NCI-H526 (cell line): ENCODE results near the gene PRKCQ.
A peak's percentile ranks its signal among the peaks of the same experiment; 100 is the strongest.
"Not testable (repeated sequence)": the region's sequence is repeated elsewhere in the genome, so short reads cannot be mapped to it uniquely, and the experiment has no call there.

ENCODE experiments used
- DNase-seq, 2 experiments: peaks; one replicate each; lab custom pipeline; 2025; lab: John Stamatoyannopoulos, UW

The PRKCQ gene

GRCh38 chr10:6595499-6595898, 15.4 kb upstream of the PRKCQ start:
- DNase-seq = peak; percentile 71 to 83

GRCh38 chr10:6593241-6593671, 13.2 kb upstream of the PRKCQ start:
- DNase-seq = no peak

DNA sequence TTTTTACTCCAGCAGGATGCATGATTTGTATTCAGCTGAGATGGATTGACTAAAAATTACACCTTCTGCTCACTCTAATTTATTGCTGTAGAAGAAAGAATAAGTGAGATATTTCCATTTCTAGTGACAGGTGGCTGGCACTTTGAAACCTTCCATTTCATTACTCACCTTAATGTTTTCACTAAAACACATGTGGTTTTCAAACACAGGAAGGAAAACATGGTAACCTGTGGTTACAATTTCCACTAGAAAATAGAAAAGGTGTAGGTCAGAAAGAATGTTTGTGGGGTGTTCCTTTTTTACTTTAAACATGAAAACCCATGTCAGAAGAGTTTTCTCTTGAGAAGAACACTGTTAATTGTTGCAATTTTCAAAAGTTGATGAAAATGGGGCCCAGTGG, 12.0 kb upstream of the PRKCQ start:
- no peak for DNase-seq

GRCh38 chr10:6591668-6592067, 11.6 kb upstream of the PRKCQ start:
- DNase-seq = no peak

DNA sequence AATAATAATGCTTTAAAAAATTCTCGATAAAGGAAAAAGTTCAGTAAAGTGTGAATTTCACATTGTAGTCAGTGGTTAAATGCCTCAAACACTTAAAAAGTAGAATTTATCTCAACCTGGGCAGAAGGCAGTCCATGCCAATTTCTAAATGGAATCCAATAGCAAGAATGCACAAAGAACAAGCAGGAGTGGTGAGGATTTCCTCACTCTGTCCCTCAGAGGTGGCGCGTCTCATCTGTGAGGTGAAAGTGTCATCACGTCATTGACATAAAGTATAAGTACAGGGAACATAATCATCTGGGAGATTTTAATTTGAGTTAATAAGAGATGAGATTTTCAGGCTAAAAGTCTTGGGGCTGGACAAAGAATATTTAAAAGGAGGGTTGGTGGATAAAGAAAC, 10.0 kb upstream of the PRKCQ start:
- DNase-seq = no peak

DNA sequence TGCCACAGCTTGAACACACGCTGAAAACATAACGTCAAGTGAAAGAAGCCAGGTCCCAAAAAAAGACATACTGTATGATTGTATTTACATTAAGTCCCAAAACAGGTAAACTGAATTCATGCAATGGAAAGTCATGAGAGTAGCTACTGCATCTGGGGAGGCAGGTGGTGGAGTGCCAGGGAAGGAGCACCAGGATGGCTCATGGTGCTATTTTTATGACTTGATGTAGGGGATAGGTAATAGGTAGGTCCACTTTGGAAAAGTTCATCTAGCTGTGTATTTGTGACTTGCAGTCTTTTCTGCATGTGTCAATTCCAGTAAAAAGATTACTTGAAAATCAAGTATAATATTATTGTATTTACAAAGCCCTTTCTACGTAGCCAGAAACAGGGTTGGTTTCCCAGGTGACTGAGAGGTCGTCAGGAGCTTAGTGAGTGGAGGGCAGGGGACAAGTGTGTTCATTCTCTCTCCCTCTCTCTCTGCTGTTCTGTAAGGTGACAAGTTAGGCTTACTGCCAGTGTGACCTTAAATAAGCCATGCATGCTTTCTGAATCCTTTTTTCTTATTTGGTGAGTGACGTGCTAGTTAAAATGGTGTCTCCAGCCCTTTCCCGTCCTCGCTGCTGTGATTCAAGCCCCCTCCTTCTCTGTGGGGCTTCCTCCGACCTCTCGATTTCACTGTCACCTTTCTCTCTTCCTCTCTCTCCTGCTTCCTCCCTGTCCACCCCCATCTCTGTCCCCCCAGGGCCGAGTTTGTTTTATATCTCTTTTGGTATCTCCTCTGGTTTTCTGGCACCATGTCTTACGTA, 9.4 kb upstream of the PRKCQ start:
- no peak for DNase-seq

DNA sequence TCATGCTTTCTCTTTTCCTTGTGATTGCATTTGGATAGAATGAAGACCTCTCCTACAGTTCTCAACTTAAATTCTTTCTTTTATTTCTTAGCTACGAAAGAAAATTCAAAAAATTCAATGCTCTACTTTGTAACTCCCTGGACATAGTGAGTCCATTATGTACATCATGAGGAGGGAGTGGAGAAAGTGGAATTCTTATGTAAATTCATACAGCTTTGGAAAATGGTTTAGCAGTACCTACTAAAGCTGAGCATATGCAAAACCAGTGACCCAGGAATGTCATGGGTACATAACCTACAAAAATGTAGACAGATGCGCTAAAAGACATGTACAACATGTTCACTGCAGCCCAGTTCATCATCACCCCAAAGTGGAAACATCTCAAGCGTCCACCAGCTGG, 8.8 kb upstream of the PRKCQ start:
- peak in 1 of 2 experiments; percentile 9 for DNase-seq

DNA sequence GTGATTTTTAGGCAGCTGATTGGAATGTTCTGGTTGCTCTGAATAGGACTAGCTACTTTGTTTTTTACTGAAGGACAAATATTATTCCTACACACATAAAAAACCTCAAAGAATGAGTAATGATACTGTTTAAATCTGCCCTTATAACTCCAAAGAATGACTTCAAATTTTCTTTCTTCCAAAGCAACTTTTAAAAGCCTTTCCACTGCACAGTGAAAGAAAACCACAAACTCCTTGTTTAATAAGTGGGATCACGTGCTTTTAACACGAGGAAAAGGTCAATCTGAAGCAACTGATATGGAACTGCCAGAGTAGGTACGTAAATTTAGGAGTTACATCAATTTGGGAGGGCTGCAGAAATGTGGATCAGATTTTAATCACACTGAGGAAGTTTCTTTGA, 8.0 kb upstream of the PRKCQ start:
- DNase-seq = no peak

- DNase-seq = no peak
These were observed 6.4 kb upstream of the PRKCQ start for GRCh38 chr10:6586501-6586900.

DNA sequence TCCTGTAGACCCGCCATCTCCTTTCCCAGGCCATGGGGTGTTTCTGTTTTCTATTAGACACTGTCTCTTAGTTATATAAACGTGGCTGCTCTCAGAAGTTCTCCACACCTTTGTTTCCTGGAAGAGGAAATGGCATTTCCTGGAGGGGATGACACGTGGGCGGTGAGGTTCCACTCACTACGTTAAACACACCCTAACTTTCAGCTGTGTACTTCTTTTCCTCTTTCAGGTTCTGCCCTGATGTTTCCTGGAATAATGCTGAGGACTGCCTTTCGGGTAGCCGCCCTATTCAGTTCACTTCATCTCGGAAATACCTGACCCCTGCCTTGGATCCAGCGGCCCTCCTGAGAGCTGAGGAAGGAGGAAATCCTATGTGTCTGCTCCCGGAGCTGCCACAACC, 3.4 kb upstream of the PRKCQ start:
- DNase-seq = no peak

DNA sequence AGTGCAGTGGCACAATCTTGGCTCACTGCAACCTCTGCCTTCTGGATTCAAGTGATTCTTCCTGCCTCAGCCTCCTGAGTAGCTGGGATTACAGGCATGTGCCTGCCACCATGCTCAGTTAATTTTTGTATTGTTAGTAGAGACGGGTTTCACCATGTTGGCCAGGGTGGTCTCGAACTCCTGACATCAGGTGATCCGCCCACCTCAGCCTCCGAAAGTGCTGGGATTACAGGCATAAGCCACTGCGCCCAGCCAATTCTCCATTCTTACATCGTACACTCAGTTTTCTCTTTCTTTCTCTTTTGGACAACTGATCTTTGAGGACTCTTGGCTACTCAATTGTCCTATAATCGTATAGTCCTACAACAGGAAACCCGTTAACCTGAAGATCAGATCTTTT, 2.8 kb upstream of the PRKCQ start:
- DNase-seq = not testable (repeated sequence)

DNA sequence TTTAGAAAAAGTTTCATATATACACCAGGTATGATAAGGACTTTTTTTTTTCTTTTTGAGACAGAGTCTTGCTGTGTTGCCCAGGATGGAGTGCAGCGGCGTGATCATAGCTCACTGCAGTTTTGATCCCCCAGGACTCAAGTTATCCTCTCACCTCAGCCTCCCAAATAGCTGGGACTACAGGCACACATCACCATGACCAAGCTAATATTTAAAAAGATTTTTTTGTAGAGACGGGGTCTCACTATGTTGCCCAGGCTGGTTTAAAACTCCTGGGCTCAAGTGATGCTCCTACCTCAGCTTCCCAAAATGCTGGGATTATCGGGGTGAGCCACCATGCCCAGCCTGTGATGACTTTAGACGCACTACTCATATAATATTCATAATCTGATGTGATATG, 2.2 kb upstream of the PRKCQ start:
- no peak for DNase-seq

DNA sequence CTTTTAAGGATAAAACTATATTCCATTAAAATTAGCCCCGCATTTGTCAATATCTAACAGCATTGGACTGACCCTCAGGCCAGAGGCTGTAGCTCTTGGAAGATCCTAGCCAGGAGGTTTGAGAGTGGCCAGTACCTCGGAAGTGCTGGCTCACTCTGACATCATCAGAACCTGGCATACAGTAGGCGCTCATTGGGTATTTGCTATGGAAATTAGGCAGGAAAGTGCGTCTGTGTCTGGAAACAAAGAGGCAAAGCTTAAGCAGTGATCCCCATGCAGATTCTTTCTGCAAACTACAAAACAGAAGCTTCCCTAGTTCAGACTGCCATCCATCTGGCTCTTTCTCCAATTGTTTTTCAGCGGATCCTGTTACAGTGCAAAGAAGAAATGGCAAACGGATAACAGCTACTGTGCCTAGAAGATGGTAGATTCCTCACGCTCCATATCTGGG, 1.7 kb upstream of the PRKCQ start:
- DNase-seq = peak in 1 of 2 experiments; percentile 9

- not testable (repeated sequence) for DNase-seq
These were observed 1.1 kb upstream of the PRKCQ start for GRCh38 chr10:6581223-6581622.

- peak; percentile 15 to 73 for DNase-seq
These were observed 378 bp upstream of the PRKCQ start for GRCh38 chr10:6580279-6581029.

DNA sequence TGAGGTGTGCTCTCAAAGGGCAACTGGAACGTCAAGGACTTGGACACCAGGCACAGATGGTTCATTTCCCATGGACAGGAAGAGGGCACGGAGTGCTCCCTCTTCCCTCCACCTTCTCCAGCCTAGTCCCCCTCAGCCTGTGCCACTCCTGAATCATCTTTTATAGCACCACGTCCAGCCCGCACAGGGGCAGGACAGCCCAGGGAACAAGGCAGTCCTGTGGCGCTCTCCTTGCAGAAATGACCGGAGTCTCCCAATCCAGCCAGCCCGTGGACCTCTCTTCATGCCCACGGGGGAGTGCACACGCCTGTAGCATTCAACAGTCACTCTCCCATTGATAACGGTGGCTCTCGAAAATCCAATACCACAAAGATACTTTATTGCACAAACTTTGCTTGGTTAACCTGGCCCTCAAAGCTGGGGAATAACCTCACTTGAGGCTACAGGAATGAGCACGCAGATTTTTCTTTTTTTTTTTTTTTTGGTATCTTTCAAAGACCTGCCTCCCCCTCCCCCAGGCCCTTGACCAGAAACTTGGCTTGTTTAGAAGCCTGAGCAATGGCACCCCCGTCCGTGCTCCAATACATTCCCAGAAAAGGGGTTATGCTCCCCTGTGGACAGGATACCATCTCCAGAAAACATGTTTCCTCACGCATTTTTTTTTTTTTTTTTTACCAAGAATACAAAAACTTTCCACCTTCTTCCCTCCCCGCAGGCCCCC, 733 bp downstream of the PRKCQ start:
- DNase-seq = peak in 1 of 2 experiments; percentile 19

DNA sequence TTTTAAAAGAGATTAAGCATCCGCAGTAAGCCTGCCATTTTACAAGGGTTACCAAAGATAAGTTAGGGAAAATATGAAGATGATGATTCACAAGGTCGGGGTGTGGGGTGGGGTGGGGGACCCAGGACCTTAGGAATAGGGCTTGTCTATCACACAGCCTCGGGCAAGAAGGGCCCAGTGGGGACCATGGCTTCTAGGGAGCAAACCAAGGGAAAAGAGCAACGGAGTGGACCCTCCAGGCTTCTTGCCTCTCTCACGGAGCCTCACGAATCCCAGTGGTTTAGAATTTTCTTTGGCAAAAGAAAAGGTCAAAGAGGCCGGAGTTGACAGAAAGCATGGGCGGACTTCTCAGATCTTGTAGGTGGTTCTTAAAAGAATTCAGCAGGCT, 1.3 kb downstream of the PRKCQ start:
- no peak for DNase-seq

DNA sequence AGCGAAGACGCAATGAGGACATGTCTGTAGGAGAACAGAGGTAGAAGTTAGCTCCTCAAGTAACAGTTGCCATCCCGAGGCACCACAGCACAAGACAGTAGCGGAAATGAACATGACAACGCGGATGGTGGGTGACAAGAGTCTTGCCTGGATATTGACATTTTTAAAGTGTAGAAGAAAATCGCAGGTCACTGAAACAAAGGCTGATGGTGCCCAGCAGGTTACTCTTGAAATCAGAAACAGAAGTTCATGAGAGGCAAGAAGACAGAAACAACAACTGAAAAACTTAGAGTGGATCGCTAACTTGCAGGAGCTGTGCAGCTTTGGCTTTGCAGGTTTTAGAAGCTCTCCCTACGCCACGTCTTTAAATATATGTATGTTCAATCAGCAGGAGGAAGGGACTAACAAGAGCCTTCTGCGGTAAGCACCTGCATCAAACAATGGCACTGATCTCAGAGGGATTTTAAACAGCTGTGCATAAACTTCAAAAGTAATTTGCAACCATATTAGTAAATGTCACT, 1.8 kb downstream of the PRKCQ start:
- DNase-seq = no peak

GRCh38 chr10:6576326-6576725, 3.8 kb downstream of the PRKCQ start:
- no peak for DNase-seq

DNA sequence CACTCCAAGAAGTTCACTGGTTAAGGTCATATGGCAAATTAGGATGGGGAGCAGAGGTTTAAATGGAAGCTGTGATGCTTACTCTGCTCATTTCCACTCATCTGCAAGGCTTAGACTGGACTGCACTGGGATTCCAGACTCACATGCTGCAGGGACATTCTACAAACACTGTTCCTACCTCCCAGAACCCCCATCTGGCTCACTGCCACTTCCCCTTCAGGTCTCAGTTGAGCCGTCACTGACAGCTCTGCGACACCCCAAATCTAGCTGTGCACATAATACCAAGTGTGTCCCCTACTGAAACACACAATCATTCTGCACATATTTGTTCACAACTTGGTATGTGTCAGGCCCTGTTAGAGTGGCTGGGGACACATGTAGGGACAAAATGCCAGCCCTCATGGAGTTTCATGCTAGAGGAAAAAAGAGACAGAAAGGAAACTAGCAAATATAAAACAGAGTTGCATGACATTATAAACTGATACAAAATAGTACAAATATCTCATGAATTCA, 5.4 kb downstream of the PRKCQ start:
- no peak for DNase-seq

- no peak for DNase-seq
These were observed 9.2 kb downstream of the PRKCQ start for GRCh38 chr10:6570893-6571292.

DNA sequence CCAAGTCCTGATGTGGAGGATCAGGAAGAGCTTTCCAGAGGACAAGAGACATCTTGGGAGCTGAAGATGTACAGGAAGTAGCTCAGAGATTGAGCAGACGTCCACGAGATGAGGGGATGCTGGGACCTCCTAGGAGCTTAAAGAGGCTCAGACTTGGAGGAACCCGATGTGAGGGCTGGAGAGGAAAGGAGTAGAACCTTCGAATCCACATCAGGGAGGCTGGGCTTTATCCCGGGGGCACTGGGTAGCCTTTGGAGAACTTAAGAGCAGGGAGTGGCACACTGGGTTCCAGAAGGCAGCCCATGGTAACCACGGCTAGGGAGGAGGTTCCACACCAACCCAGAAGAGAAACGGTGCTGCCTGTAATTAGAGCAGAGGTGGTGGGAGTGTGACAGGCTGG, 10.8 kb downstream of the PRKCQ start:
- no peak for DNase-seq
